ENCODE measurements around the gene ATP11C. TPM values are rescaled to one million over a fixed set of nuclear protein-coding genes. Genes with fewer than 3 reads are reported as not detected.

Gene ATP11C
- total and polyA plus RNA-seq, 10 of the 15 experiments (the other 5 are each of a cell fraction or from before 2014, with no cell fraction given), result 16.2 to 44.0 (median 24.8) TPM

GRCh38 chrX:139907078-139907477, 25.8 kb downstream of the ATP11C start:
- SMC1A ChIA-PET (ENCODE audit: uncharacterized antibody, unreplicated experiment), result interaction anchor here (1.0 kb wide), 1 partner anchor 9 kb away, joined by 3 read pairs; no protein-coding TSS in a partner anchor
- 78% methylated on average over 3 of the region's 3 CpGs for WGBS (ENCODE audit: insufficient coverage, insufficient replicate concordance, low lambda C conversion rate, missing lambda C conversion rate)
- Histone ChIP-seq H3K4me1 (ENCODE audit: control insufficient read depth, insufficient read depth, low read length) (no peaks in the 10 kb centered on the region; the same call in none of the 2 replicates), H4K20me1 (ENCODE audit: control insufficient read depth, insufficient read depth) (no peaks in the 10 kb centered on the region), H3K9ac (ENCODE audit: control insufficient read depth, insufficient read depth, low read length) (no peak overlapping the region), H2AFZ (ENCODE audit: control insufficient read depth, low read depth, low read length) (no peak overlapping the region), H3K79me2 (ENCODE audit: control insufficient read depth, insufficient read depth, low read length) (peaks cover 14% of the 10 kb centered on the region), H3K36me3 (ENCODE audit: control insufficient read depth in 2 of 2, insufficient read depth in 2 of 2, low read length in 1 of 2) (no peaks in the 10 kb centered on the region), H3K9me3 (replicated peaks; ENCODE audit: control insufficient read depth, insufficient read depth, low read length) (no peaks in the 10 kb centered on the region), H3K27me3 (replicated peaks in 1 of 2; ENCODE audit: control insufficient read depth in 2 of 2, insufficient read depth in 2 of 2, low read length in 1 of 2) (no peaks in the 10 kb centered on the region), H3K4me3 (no peak overlapping the region), H3K4me2 (ENCODE audit: control insufficient read depth, insufficient read depth) (no peak overlapping the region), H3K27ac (ENCODE audit: control insufficient read depth, insufficient read depth) (no peak overlapping the region)
- intact Hi-C loops (cut with micrococcal nuclease; ENCODE audit: unreplicated experiment), result no loop called here
- BruUV-seq (replicated peaks), result no TSS peak
- TF ChIP-seq TAF1 (IDR thresholded peaks at IDR 0.05; ENCODE audit: borderline replicate concordance, low read depth, low read length) (no peak), ZBTB4 (CRISPR knock-in tag; IDR thresholded peaks at IDR 0.05) (no peak), NR2C2 (IDR thresholded peaks at IDR 0.05; ENCODE audit: borderline replicate concordance, control insufficient read depth, insufficient read length, low read depth) (no peak), SIN3A (IDR thresholded peaks at IDR 0.05; ENCODE audit: low read depth, low read length) (no peak)
- DNase-seq (ENCODE audit: low read depth, low spot score) (no peak), FAIRE-seq (no peak), ATAC-seq (no peak)
- POLR2A ChIA-PET, result no interaction called here
- RAD21 ChIA-PET (ENCODE audit: unreplicated experiment), result no interaction called here
- CTCF ChIA-PET, result no interaction called here
- in situ Hi-C loops (cut with MboI), result no loop called here

GRCh38 chrX:139905743-139906142, 27.1 kb downstream of the ATP11C start:
- H3K27ac ChIP-seq (ENCODE audit: control insufficient read depth, insufficient read depth), result no peak overlapping the region
- ChIA-PET CTCF (no interaction called here), POLR2A (interaction anchor here (0.7 to 1.5 kb wide), 2 partner anchors 21 to 25 kb away, joined by 3 to 5 read pairs; no protein-coding TSS in a partner anchor), SMC1A (ENCODE audit: uncharacterized antibody, unreplicated experiment) (no interaction called here), RAD21 (ENCODE audit: unreplicated experiment) (no interaction called here)
- H3K9me3 ChIP-seq (replicated peaks; ENCODE audit: control insufficient read depth, insufficient read depth, low read length), result no peaks in the 10 kb centered on the region
- no peak overlapping the region for H2AFZ ChIP-seq (ENCODE audit: control insufficient read depth, low read depth, low read length)
- in situ Hi-C loops (cut with MboI) (no loop called here), intact Hi-C loops (cut with micrococcal nuclease; ENCODE audit: unreplicated experiment) (no loop called here)
- H3K4me2 ChIP-seq (ENCODE audit: control insufficient read depth, insufficient read depth), result no peak overlapping the region
- ATAC-seq (no peak), FAIRE-seq (no peak), DNase-seq (ENCODE audit: low read depth, low spot score) (no peak)
- no TSS peak for BruUV-seq (replicated peaks)
- H3K4me3 ChIP-seq, result no peak overlapping the region
- WGBS (ENCODE audit: insufficient coverage, insufficient replicate concordance, low lambda C conversion rate, missing lambda C conversion rate), result 57% methylated on average over 2 of the region's 2 CpGs
- H3K79me2 ChIP-seq (ENCODE audit: control insufficient read depth, insufficient read depth, low read length), result peaks cover 9% of the 10 kb centered on the region
- no peak overlapping the region for H3K9ac ChIP-seq (ENCODE audit: control insufficient read depth, insufficient read depth, low read length)
- no peaks in the 10 kb centered on the region for H3K36me3 ChIP-seq (ENCODE audit: control insufficient read depth in 2 of 2, insufficient read depth in 2 of 2, low read length in 1 of 2)
- no peaks in the 10 kb centered on the region; the same call in none of the 2 replicates for H3K4me1 ChIP-seq (ENCODE audit: control insufficient read depth, insufficient read depth, low read length)
- no peaks in the 10 kb centered on the region for H4K20me1 ChIP-seq (ENCODE audit: control insufficient read depth, insufficient read depth)
- H3K27me3 ChIP-seq (replicated peaks in 1 of 2; ENCODE audit: control insufficient read depth in 2 of 2, insufficient read depth in 2 of 2, low read length in 1 of 2), result no peaks in the 10 kb centered on the region
- TF ChIP-seq BACH1 (IDR thresholded peaks at IDR 0.05; ENCODE audit: borderline replicate concordance), result no peak
- TF ChIP-seq MEF2B (IDR thresholded peaks at IDR 0.05; ENCODE audit: partially characterized antibody, poor library complexity, severe bottlenecking), result no peak
- no peak for TF ChIP-seq POU2F2 (IDR thresholded peaks at IDR 0.05; ENCODE audit: borderline replicate concordance, low read depth, low read length)
- TF ChIP-seq, protein P1, sequence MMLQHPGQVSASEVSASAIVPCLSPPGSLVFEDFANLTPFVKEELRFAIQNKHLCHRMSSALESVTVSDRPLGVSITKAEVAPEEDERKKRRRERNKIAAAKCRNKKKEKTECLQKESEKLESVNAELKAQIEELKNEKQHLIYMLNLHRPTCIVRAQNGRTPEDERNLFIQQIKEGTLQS (IDR thresholded peaks at IDR 0.05; ENCODE audit: borderline replicate concordance, extremely low read depth, low read depth, low read length), result no peak
- TF ChIP-seq STAT3 (IDR thresholded peaks at IDR 0.05; ENCODE audit: low read depth, low read length), result no peak
- no peak for TF ChIP-seq HDGF (IDR thresholded peaks at IDR 0.05)
- TF ChIP-seq KLF5 (IDR thresholded peaks at IDR 0.05; ENCODE audit: partially characterized antibody), result no peak
- no peak for TF ChIP-seq ZNF24 (IDR thresholded peaks at IDR 0.05)
- TF ChIP-seq TAF1 (IDR thresholded peaks at IDR 0.05; ENCODE audit: borderline replicate concordance, low read depth, low read length), result no peak
- no peak for TF ChIP-seq IRF4 (IDR thresholded peaks at IDR 0.05; ENCODE audit: low read depth, low read length)
- no peak for TF ChIP-seq CHD4 (IDR thresholded peaks at IDR 0.05)
- TF ChIP-seq, protein P2, sequence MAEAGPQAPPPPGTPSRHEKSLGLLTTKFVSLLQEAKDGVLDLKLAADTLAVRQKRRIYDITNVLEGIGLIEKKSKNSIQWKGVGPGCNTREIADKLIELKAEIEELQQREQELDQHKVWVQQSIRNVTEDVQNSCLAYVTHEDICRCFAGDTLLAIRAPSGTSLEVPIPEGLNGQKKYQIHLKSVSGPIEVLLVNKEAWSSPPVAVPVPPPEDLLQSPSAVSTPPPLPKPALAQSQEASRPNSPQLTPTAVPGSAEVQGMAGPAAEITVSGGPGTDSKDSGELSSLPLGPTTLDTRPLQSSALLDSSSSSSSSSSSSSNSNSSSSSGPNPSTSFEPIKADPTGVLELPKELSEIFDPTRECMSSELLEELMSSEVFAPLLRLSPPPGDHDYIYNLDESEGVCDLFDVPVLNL (IDR thresholded peaks at IDR 0.05; ENCODE audit: low read depth, low read length), result no peak
